ENCODE data around the gene LRCOL1. TPM values are rescaled to one million over a fixed set of nuclear protein-coding genes. Genes with fewer than 3 reads are reported as not detected.

Gene LRCOL1
- total RNA-seq, 1 donor from 2014 or later: not detected

GRCh38 chr12:132620113-132620898 is 9.9 kb upstream of the LRCOL1 start:
- DNase-seq (ENCODE audit: extremely low read depth, low read depth, low spot score): no peak

GRCh38 chr12:132619386-132620112 is 9.2 kb upstream of the LRCOL1 start:
- no peak for DNase-seq (ENCODE audit: extremely low read depth, low read depth, low spot score)

- DNase-seq (ENCODE audit: extremely low read depth, low read depth, low spot score): no peak
Measured at GRCh38 chr12:132619071-132619385, 8.6 kb upstream of the LRCOL1 start.

GRCh38 chr12:132618683-132619043 is 8.3 kb upstream of the LRCOL1 start, which contains the start of gene P2RX2:
P2RX2 (plus strand) TSS chr12:132618776; CDS start chr12:132618817, 41 bp downstream.
- DNase-seq (ENCODE audit: extremely low read depth, low read depth, low spot score): no peak

- no peak for DNase-seq (ENCODE audit: extremely low read depth, low read depth, low spot score)
Measured at GRCh38 chr12:132617822-132618682, 7.7 kb upstream of the LRCOL1 start.

- no peak for DNase-seq (ENCODE audit: extremely low read depth, low read depth, low spot score)
Measured at GRCh38 chr12:132617135-132617701, 6.8 kb upstream of the LRCOL1 start.

GRCh38 chr12:132615579-132616038 is 5.2 kb upstream of the LRCOL1 start:
- DNase-seq (ENCODE audit: extremely low read depth, low read depth, low spot score): no peak

GRCh38 chr12:132614861-132615578 is 4.6 kb upstream of the LRCOL1 start:
- DNase-seq (ENCODE audit: extremely low read depth, low read depth, low spot score): peak; percentile 62

GRCh38 chr12:132614029-132614428 is 3.6 kb upstream of the LRCOL1 start:
- DNase-seq (ENCODE audit: extremely low read depth, low read depth, low spot score): no peak

GRCh38 chr12:132611620-132612019 is 1.2 kb upstream of the LRCOL1 start:
- no peak for DNase-seq (ENCODE audit: extremely low read depth, low read depth, low spot score)

- no peak for DNase-seq (ENCODE audit: extremely low read depth, low read depth, low spot score)
Measured at GRCh38 chr12:132610866-132611602, 652 bp upstream of the LRCOL1 start.

- DNase-seq (ENCODE audit: extremely low read depth, low read depth, low spot score): no peak
Measured at GRCh38 chr12:132608231-132609171, 1.9 kb downstream of the LRCOL1 start.

GRCh38 chr12:132606927-132607326 is 3.5 kb downstream of the LRCOL1 start:
- no peak for DNase-seq (ENCODE audit: extremely low read depth, low read depth, low spot score)

- DNase-seq (ENCODE audit: extremely low read depth, low read depth, low spot score): no peak
Measured at GRCh38 chr12:132606466-132606865, 3.9 kb downstream of the LRCOL1 start.

GRCh38 chr12:132605892-132606291 is 4.5 kb downstream of the LRCOL1 start:
- no peak for DNase-seq (ENCODE audit: extremely low read depth, low read depth, low spot score)

GRCh38 chr12:132604668-132605441 is 5.5 kb downstream of the LRCOL1 start:
- DNase-seq (ENCODE audit: extremely low read depth, low read depth, low spot score): no peak

- no peak for DNase-seq (ENCODE audit: extremely low read depth, low read depth, low spot score)
Measured at GRCh38 chr12:132604151-132604618, 6.2 kb downstream of the LRCOL1 start.
